Measurements from ENCODE around the gene CA10.

DNA sequence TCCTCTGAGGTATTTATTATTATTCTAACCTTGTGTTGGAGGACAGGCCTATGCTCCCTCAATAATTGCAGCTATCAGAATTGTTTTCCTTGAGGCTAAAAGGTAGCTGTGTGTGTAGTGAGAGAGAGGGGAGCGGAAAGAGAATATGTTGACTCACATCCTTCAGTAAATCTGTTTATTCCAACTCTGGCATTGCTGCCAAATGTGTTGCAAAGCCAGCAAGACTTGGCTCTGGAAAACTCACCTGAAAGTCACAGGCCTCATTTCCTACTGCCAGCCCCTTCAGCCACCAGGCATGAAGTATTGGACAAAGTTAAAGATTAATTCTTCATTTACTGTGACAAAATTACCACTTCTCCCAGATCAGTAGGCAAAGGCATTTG, 9.6 kb downstream of the CA10 start:
- TF ChIP-seq, protein P1, sequence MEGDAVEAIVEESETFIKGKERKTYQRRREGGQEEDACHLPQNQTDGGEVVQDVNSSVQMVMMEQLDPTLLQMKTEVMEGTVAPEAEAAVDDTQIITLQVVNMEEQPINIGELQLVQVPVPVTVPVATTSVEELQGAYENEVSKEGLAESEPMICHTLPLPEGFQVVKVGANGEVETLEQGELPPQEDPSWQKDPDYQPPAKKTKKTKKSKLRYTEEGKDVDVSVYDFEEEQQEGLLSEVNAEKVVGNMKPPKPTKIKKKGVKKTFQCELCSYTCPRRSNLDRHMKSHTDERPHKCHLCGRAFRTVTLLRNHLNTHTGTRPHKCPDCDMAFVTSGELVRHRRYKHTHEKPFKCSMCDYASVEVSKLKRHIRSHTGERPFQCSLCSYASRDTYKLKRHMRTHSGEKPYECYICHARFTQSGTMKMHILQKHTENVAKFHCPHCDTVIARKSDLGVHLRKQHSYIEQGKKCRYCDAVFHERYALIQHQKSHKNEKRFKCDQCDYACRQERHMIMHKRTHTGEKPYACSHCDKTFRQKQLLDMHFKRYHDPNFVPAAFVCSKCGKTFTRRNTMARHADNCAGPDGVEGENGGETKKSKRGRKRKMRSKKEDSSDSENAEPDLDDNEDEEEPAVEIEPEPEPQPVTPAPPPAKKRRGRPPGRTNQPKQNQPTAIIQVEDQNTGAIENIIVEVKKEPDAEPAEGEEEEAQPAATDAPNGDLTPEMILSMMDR (conservative IDR thresholded peaks at IDR 0.05; ENCODE audit: low read depth, low read length): no peak
- no peak for TF ChIP-seq EZH2 (IDR thresholded peaks at IDR 0.05; ENCODE audit: borderline replicate concordance, low read depth, low read length, poor library complexity, severe bottlenecking)

Data from A673 (cell line).